Fibroblast of peridontal ligament (primary cell): ENCODE data around the gene PLD6.
"Not testable (repeated sequence)": the region's sequence is repeated elsewhere in the genome, so short reads cannot be mapped to it uniquely, and the experiment has no call there.

ENCODE experiments used
- DNase-seq: peaks from one replicate; pipeline ENCODE4 v3.0.0-alpha.2; 2010; ENCODE audit errors: extremely low read depth

PLD6 gene

GRCh38 chr17:17201271-17201670 is 4.9 kb downstream of the PLD6 start:
- DNase-seq = no peak

GRCh38 chr17:17200831-17201230 is 5.3 kb downstream of the PLD6 start:
- DNase-seq = peak; percentile 60

DNA sequence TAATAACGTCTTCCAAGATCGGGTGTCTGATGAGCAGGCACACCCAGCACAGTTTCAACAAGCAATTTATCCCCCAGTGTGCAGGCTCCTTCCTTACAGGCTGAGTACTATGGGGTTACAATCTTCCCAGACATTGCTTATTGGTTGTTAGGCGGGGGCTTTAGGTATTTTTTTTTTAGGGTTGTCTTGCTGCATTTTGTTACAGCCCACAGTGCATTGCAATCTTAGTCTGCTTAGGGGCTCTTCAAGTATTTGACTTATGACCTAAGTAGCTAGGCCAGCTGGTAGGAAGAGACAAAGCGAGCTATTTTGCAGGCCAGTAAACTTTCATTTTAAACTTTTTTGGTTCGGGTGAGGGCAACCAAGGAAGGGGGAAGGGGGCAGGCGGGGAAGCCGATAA is 5.8 kb downstream of the PLD6 start:
- no peak for DNase-seq

DNA sequence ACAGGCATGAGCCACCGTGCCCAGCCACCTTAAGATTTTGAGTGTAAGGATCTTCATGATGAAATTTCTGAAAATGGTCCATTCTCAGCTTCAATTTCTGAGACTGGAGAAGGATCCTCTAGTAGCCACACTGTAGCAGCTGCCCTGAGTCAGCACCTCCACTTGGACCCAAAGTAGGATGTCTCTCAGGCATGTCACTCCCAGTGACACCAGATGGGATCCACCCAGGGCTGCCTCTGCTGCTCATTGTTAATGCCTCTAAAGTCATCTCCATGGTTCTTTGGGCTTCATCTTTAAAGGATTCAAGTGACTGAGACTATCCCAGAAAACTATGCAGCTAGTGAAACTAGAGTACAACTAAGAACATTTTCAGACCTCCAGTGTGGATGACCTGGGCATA is 7.9 kb downstream of the PLD6 start:
- no peak for DNase-seq

- no peak for DNase-seq
These were observed 9.4 kb downstream of the PLD6 start for GRCh38 chr17:17196776-17197175.

DNA sequence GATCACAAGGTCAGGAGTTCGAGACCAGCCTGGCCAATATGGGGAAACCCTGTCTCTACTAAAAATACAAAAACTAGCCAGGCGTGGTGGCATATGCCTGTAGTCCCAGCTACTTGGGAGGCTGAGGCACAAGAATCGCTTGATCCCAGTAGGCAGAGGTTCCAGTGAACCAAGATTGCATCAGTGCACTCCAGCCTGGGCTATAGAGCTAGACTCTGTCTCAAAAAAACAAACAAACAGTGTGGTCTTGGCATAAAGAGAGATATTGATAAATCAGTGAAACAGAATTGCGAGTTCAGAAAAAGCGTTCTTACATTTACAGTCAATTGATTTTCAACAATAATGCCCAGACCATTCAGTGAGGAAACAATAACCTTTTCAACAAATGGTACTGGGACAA is 10.7 kb downstream of the PLD6 start:
- not testable (repeated sequence) for DNase-seq

- DNase-seq = no peak
These were observed 14.2 kb downstream of the PLD6 start for GRCh38 chr17:17191961-17192381.

DNA sequence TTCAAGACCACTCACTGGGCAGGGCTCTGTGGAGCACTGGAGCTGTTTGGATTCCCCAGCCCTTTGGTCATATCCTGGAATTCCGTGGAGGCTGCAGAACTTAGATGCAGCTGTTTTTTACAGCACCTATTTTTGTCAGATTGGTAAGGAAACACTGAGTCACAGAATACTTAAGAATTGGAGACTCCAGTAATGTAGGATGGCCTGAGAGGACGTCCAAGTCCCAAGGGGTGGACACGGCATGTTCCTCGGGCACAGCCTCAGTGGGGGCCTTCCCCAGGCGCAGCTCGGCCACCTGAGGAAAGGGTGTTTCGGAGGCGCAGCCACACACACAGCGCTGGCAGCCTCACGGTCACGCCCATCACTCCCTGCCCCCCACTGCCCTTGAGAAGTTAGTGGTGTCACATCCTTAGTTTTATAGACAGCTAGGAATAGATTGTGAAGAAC is 14.8 kb downstream of the PLD6 start:
- peak; percentile 60 for DNase-seq

- no peak for DNase-seq
These were observed 15.9 kb downstream of the PLD6 start for GRCh38 chr17:17190188-17190587.

- DNase-seq = no peak
These were observed 16.6 kb downstream of the PLD6 start for GRCh38 chr17:17189559-17189958.

GRCh38 chr17:17188586-17188985 is 17.5 kb downstream of the PLD6 start:
- DNase-seq = no peak

DNA sequence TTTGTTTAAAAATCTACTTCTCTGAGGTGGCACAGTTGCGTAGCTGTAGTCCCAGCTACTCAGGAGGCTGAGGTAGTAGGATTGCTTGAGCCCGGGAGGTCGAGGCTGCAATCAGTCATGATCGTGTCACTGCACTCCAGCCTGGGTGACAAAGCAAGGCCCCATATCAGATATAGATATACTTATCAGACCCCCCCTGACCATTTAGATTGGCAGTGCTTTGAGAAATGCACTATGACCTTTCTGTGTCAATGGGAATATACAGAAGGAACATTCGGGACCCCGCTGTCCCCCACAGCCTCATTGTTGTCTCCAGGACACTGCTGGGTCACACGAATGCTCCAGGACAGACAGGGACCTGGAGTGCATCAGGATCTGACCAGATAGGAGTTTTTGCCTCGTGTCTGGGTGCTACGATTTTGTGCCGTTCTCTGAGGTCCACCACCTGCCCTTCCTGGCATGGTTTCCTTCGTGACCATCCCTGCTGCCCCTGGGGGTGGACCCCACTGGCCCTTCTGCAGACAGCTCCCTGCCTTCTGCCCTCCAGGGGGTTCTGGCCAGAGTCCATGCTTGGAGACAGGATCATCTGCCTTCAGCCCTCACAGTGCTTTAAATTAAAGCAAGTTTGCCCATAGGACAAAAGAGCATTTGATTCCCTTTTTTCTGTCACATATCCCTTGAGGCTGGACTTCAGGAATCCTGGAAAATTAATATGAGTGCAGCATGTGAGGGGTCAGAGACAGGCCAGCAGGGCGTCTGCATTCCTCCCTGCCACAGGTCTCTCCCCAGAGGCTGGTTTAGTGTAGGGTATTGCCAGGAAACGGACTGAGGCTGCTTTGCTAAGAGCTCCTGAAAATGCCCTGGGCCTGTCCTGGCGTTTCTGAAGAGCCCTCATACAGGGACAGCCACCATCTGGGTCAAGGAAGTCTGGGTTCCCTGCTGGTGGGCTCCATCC is 19.3 kb downstream of the PLD6 start:
- DNase-seq = no peak

- no peak for DNase-seq
These were observed 20.1 kb downstream of the PLD6 start for GRCh38 chr17:17186051-17186450.

DNA sequence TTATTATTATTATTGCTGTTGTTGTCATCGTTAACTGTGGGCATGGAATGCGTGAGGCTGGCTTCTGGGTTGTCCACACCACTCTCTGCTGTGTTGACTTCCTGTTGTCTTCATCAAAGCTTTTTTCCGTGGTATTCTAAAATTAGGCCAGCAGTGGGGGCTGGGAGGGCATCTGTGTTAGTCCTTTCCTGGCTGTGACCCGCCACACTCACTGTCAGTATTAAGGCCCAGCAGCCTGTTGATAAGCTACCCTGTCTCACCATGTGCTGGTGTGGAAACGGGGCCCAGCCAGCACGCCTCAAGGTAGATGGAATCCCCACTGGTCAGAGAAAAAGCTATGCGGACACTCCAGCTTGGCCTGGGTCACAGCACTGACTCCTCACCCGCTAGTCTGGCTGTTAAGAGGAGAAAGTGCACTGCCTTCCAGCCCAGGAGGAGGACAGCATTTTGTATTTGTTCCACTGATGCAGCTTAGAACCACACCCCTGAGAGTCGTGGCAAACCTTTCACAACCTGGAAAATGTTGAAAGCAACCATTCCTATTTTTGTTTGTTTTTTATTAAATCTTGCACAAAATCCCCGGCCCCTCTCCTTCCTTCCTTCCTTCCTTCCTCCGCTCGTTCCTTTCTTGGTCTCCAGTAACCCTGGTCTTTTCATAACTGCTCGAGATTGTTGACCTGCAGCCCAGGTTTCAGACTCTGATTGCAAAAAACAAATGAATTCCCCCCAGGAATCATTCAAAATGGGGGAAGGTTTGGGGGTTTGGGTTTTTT is 21.0 kb downstream of the PLD6 start:
- not testable (repeated sequence) for DNase-seq

DNA sequence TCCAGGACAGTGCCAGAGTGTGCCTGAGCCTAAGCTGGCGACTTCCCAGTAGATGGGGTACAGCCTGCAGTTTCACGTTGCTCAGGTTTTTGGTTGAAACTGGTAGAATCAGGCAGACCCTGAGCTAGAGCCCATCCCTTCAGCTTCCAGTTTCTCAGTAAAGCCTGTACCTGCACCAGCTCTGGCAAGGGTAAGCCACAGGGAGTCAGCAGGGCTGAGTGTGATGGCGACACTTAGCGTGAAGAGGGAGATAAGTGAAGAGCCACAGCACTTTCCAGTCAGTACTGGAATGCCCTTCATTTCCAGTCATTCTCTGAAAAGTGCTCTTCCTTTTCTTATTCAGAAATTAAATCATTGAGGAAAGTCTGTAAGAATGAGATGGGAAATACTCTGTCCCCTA is 22.4 kb downstream of the PLD6 start:
- DNase-seq = no peak

- DNase-seq = no peak
These were observed 23.5 kb downstream of the PLD6 start for GRCh38 chr17:17182598-17183136.

DNA sequence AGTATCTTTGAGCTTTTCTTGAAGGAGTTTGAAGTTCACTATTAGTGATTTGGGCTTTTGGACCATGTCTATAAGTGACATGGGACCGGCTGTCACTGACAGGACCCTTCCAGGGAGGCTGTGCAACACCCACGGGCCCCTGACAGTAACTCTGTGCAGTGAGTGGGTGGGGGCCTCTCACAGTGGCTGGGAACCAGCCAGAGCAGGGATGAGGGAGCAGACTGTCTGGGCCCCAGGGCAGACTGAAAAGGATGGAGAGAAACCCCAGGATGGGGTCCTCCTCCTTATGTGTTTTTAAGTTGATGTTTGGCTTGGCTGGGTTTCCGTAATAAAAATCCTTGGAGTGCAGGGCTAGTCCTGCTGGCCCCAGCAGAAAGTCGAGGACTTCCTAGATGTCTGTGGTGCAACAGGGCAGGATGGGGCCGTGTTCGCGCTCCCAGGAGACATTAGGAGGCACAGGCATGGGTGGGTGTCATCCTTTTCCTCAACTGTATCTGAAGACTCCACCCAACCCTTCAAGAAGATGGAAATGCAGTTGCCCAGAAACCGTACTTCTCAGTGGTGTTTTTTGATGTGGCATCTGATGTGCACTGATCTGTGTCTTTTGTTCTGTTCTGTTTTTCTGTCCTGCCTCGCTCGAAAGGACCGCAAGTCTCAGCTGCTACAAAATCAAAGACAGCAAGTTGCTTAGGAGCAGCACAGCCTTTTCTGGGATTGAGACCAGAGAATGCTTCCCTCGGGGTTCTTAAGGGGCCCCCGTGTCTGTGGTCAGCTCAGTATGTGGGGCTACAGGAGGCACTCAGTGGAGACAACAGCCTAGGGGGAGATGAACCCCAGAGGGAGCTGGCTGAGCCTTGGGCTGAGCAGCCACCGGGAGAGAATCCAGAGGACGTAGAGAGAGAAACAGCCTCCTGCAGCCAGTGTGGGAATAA is 24.2 kb downstream of the PLD6 start:
- no peak for DNase-seq

DNA sequence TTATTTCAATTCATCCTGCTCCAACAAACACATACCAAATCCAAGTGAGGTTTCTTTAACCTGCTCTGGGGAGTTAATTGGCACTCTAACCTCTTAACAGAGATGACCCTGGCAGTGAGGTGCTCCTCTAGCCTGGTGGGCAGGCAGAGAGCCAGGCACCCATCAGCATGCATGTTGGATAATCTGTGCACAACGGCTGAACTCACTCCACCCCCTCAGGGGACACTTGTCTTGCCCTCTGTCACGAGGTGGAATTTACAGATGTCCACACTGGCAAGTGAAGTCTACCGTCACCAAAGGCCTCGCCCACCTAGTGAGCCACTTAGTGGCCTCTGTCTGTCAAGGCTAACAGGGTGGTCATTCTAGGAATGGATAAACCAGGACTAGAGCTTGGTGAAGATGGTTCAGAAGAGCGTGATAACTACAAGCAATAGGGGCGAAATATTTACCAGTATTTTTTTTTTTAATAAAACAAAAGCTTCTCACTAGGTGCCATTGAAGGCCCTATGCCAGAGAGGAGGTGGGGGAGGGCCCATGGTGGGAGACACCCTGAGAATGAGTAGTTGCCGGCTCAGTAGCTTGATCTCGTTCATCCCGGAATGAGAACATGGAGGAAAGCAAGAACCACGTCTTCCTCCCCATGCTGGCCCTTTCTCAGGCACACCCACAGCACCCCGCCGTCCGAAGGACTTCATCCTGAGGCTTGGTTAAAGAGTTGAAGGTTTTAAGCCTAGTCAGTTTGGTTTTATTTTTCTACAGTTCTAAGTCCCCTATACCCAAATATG is 25.2 kb downstream of the PLD6 start:
- no peak for DNase-seq

DNA sequence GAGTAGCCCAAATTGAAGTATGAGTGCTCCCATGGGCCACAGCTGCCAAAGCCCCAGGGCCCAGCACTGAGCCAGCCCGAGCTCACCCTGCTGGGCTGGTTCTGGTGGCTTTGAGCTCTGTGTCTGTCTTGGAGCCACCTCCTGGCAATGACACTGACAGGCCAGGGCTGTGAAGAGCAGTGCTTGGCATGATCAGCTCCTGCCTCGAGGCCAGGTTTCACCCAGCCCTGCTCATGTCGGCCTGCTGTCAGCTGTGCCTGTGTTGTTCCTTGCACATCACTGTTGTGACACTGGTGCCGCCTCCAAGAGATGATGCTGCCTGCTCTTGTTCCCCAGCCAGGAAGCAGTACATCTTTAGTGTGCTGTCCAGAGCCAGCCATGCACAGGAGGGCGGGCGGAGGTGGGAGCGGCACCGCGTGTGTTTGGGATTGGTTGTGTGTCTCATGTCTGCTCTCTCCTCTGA is 26.0 kb downstream of the PLD6 start:
- DNase-seq = no peak

DNA sequence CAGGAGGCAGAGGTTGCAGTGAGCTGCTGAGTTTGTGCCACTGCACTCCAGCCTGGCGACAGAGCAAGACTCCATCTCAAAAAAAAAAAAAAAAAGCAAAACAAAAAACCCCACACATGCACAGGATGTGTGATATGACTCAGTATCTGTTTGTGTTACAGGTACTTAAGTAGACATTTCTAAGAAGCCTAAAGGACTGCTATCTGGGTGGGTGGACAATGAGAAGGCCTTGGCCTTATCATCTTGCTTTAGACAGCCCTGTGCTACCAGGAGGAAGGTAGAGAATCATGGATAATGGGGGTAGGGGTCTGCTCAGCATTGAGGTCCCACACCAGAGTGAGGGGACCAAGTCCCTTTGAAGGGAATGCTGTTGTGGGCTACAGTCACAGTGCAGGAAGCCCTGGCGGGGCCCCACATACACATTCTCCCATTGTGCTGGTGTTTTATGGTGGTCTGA is 26.7 kb downstream of the PLD6 start:
- no peak for DNase-seq
